IMR-90 (cell line): ENCODE measurements around the gene POLR2J2.
"Not testable (repeated sequence)": the region's sequence is repeated elsewhere in the genome, so short reads cannot be mapped to it uniquely, and the experiment has no call there.

Source experiments
- BHLHE40 ChIP-seq: fragments of 150-350 bp; IDR thresholded peaks from 2 replicates; pipeline ENCODE4 v1.6.1; 2016; ENCODE audit warnings: mild to moderate bottlenecking, low read depth, low read length
- CEBPB ChIP-seq: IDR thresholded peaks from 2 replicates; pipeline ENCODE4 v1.6.1; 2012; ENCODE audit warnings: low read depth, low read length, improper control_type of control experiment
- CHD1 ChIP-seq: IDR thresholded peaks from 2 replicates; pipeline ENCODE4 v1.6.1; 2012; ENCODE audit warnings: low read depth, low read length, improper control_type of control experiment
- POLR2A ChIP-seq: IDR thresholded peaks from 2 replicates; pipeline ENCODE4 v1.6.1; 2012; ENCODE audit warnings: mild to moderate bottlenecking, low read depth, low read length
- RAD21 ChIP-seq: IDR thresholded peaks from 2 replicates; pipeline ENCODE4 v1.6.1; 2012; ENCODE audit warnings: low read length, improper control_type of control experiment
- RCOR1 ChIP-seq: IDR thresholded peaks from 2 replicates; pipeline ENCODE4 v1.6.1; 2012; ENCODE audit warnings: mild to moderate bottlenecking, low read length, improper control_type of control experiment; ENCODE audit not compliant: insufficient replicate concordance
- RFX5 ChIP-seq: IDR thresholded peaks from 2 replicates; pipeline ENCODE4 v1.8.0; 2012; ENCODE audit warnings: low read depth, mild to moderate bottlenecking, low read length, moderate library complexity
- SMC3 ChIP-seq: fragments of 150-350 bp; IDR thresholded peaks from 2 replicates; pipeline ENCODE4 v1.6.1; 2016; ENCODE audit warnings: low read depth, mild to moderate bottlenecking, antibody characterized with exemption, low read length, moderate library complexity
- TF ChIP-seq, protein P1 (sequence below): conservative IDR thresholded peaks from 2 replicates; pipeline ENCODE4 v1.5.1; 2012; ENCODE audit warnings: mild to moderate bottlenecking, low read depth, low read length, improper control_type of control experiment
- TF ChIP-seq, protein P2 (sequence below): fragments of 150-350 bp; IDR thresholded peaks from 2 replicates; pipeline ENCODE4 v1.6.1; 2017; ENCODE audit warnings: mild to moderate bottlenecking, antibody characterized with exemption, low read length, low read depth
- TF ChIP-seq, protein P3 (sequence below): fragments of 150-350 bp; IDR thresholded peaks from 2 replicates; pipeline ENCODE4 v1.6.1; 2016; ENCODE audit warnings: low read depth, mild to moderate bottlenecking, low read length, moderate library complexity, borderline replicate concordance

DNA sequence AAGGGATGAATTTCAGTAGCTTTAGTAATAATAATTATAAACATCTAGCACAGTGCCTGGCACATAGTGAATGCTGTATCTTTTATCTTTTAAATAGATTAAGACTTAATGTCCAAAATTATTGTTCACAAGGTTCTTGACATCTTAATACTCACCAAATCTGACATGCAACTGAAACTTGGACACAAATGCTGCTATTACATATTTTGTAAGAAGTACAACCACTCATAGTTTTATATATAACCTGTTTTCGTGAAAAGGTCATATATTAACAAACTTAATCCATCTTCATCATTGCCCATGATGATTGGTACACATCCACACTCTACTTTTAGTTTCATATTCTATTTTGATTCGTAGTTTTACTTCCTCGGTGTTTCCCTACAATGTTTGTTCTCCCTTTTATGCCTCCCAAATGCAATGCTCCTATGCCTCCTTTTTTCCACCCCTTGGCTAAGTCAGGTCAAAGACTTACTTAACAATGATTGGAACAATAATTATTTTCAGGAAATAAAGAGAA is 23.6 kb upstream of the POLR2J2 start:
- TF ChIP-seq BHLHE40, RAD21, CEBPB, POLR2A, SMC3, RFX5, RCOR1, CHD1: not testable (repeated sequence)
- TF ChIP-seq, protein P1, sequence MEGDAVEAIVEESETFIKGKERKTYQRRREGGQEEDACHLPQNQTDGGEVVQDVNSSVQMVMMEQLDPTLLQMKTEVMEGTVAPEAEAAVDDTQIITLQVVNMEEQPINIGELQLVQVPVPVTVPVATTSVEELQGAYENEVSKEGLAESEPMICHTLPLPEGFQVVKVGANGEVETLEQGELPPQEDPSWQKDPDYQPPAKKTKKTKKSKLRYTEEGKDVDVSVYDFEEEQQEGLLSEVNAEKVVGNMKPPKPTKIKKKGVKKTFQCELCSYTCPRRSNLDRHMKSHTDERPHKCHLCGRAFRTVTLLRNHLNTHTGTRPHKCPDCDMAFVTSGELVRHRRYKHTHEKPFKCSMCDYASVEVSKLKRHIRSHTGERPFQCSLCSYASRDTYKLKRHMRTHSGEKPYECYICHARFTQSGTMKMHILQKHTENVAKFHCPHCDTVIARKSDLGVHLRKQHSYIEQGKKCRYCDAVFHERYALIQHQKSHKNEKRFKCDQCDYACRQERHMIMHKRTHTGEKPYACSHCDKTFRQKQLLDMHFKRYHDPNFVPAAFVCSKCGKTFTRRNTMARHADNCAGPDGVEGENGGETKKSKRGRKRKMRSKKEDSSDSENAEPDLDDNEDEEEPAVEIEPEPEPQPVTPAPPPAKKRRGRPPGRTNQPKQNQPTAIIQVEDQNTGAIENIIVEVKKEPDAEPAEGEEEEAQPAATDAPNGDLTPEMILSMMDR: not testable (repeated sequence)
- TF ChIP-seq, protein P2, sequence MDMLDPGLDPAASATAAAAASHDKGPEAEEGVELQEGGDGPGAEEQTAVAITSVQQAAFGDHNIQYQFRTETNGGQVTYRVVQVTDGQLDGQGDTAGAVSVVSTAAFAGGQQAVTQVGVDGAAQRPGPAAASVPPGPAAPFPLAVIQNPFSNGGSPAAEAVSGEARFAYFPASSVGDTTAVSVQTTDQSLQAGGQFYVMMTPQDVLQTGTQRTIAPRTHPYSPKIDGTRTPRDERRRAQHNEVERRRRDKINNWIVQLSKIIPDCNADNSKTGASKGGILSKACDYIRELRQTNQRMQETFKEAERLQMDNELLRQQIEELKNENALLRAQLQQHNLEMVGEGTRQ: not testable (repeated sequence)
- TF ChIP-seq, protein P3, sequence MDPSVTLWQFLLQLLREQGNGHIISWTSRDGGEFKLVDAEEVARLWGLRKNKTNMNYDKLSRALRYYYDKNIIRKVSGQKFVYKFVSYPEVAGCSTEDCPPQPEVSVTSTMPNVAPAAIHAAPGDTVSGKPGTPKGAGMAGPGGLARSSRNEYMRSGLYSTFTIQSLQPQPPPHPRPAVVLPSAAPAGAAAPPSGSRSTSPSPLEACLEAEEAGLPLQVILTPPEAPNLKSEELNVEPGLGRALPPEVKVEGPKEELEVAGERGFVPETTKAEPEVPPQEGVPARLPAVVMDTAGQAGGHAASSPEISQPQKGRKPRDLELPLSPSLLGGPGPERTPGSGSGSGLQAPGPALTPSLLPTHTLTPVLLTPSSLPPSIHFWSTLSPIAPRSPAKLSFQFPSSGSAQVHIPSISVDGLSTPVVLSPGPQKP: not testable (repeated sequence)
